Measurements from ENCODE around the gene RERE. TPM values are rescaled to one million over a fixed set of nuclear protein-coding genes. Genes with fewer than 3 reads are reported as not detected.
A peak's percentile ranks its signal among the peaks of the same experiment; 100 is the strongest.

The RERE gene
- total and polyA plus RNA-seq, 12 donors: 33.4 to 146 (median 72.7) TPM

- Histone ChIP-seq H3K4me1 (replicated peaks in 1 of 2) (peaks cover 19 to 54% of the 10 kb centered on the region in 2 donors), H3K27ac (peak overlapping the region; percentile 53 to 90 (median 78)), H3K27me3 (no peaks in the 10 kb centered on the region)
Measured at GRCh38 chr1:8456991-8457390, 360.4 kb downstream of the RERE start.

DNA sequence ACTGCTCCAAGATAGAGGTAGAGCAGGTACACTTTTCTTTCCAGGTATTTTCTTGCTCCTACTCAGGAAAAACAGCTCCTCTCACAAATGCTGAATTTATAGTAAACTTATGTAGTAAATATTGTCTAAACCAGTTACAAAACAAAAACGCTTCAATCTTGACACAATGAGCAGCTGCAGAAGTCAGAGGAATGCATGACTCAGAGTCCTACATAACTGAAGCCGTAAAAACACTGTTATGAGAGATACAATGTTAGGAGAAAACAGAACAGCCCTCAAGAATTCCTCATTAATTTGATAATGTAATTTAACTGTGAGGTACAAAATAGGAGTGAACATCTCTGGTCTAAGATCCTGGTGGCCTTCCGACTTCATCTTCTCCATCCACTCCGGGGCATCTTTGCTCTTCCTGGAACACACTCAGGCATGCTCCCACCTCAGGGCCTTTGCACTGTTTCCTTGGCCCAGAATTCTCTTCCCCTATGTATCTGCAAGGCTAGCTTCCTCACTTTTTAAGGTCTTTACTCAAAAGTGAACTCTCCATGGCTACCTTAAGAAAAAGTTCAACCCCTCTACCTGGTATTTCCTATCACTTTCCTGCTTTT is 361.0 kb downstream of the RERE start:
- Histone ChIP-seq H3K36me3 (replicated peaks in 1 of 2) (no peaks in the 10 kb centered on the region), H3K27ac (peak overlapping the region; percentile 53 to 90 (median 78)), H3K9me3 (replicated peaks in 1 of 3) (no peaks in the 10 kb centered on the region), H3K27me3 (no peaks in the 10 kb centered on the region), H3K4me1 (replicated peaks in 1 of 2) (peaks cover 19 to 49% of the 10 kb centered on the region in 2 donors), H3K4me3 (no peak overlapping the region)
- WGBS, 4 donors: 37 to 47% (median 41%) methylated on average over 4 of the region's 4 CpGs
- intact Hi-C loops (cut with DNase I): no loop called here
- peak in 1 of 7 donors; percentile 42 for DNase-seq
- TF ChIP-seq CTCF (IDR thresholded peaks at IDR 0.05) (no peak), POLR2A (IDR thresholded peaks at IDR 0.05) (no peak)

More at GRCh38 chr1:8456991-8457390, 360.4 kb downstream of the RERE start:
- WGBS, 4 donors: 83 to 93% (median 90%) methylated on average over 1 of the region's 1 CpG
- intact Hi-C loops (cut with DNase I): no loop called here
- no peak for DNase-seq
- H3K9me3 ChIP-seq (replicated peaks in 1 of 3): no peaks in the 10 kb centered on the region
- no peak overlapping the region for H3K4me3 ChIP-seq
- TF ChIP-seq CTCF (IDR thresholded peaks at IDR 0.05): no peak
- H3K36me3 ChIP-seq (replicated peaks in 1 of 2): no peaks in the 10 kb centered on the region

DNA sequence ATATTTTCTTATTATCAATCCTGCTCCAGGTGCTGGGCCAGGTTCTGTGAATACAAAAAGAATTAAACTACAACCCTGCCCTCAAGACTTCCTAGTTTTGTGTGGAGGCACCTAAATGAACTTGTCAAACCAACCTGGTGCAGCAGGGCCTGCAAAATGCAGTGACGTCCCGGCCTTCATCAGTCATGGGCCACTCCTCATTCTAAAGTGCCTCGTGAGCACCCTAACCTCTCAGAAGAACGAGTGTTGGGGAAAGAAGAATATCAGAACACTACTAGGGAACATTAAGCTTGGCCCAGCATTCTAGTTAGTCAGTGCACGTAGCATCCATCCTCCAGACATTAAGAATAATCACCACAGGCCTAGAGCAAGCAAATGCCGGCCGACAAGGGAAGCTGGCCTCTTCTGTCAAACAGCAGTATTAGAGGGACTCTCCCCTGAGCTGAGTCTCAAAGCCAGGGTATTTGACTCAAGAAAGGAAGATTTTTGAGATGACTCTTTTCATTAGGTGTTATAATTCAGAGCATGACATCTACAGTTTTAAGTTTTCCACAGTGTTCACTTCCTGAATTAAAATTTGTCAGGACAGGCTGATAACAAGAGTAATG is 361.6 kb downstream of the RERE start:
- Histone ChIP-seq H3K36me3 (replicated peaks in 1 of 2) (no peaks in the 10 kb centered on the region), H3K4me3 (no peak overlapping the region), H3K27ac (peak overlapping the region; percentile 25 to 90 (median 78)), H3K9me3 (replicated peaks in 1 of 3) (no peaks in the 10 kb centered on the region), H3K27me3 (no peaks in the 10 kb centered on the region), H3K4me1 (replicated peaks in 1 of 2) (peaks cover 19 to 43% of the 10 kb centered on the region in 2 donors)
- TF ChIP-seq POLR2A (IDR thresholded peaks at IDR 0.05) (no peak), CTCF (IDR thresholded peaks at IDR 0.05) (no peak)
- 48 to 60% (median 57%) methylated on average over 7 of the region's 7 CpGs for WGBS, 4 donors
- intact Hi-C loops (cut with DNase I): no loop called here
- no peak for DNase-seq

- TF ChIP-seq POLR2A (IDR thresholded peaks at IDR 0.05): no peak
- TF ChIP-seq CTCF (IDR thresholded peaks at IDR 0.05): no peak
- intact Hi-C loops (cut with DNase I): no loop called here
- Histone ChIP-seq H3K27ac (no peak overlapping the region), H3K36me3 (replicated peaks in 1 of 2) (no peaks in the 10 kb centered on the region), H3K27me3 (no peaks in the 10 kb centered on the region), H3K4me3 (no peak overlapping the region), H3K4me1 (replicated peaks in 1 of 2) (peaks cover 3 to 36% of the 10 kb centered on the region in 2 donors), H3K9me3 (replicated peaks in 1 of 3) (no peaks in the 10 kb centered on the region)
- no peak for DNase-seq
- WGBS, 4 donors: 82 to 92% (median 91%) methylated on average over 11 of the region's 11 CpGs
Measured at GRCh38 chr1:8450312-8450711, 367.1 kb downstream of the RERE start.

Data from adrenal gland (tissue), 12 donors.